ENCODE data around the gene TBC1D20. TPM values are rescaled to one million over a fixed set of nuclear protein-coding genes. Genes with fewer than 3 reads are reported as not detected.
"Not testable (repeated sequence)": the region's sequence is repeated elsewhere in the genome, so short reads cannot be mapped to it uniquely, and the experiment has no call there.

The TBC1D20 gene
- total RNA-seq, 4 donors from 2014 or later, result 38.1 to 43.6 (median 42.8) TPM

DNA sequence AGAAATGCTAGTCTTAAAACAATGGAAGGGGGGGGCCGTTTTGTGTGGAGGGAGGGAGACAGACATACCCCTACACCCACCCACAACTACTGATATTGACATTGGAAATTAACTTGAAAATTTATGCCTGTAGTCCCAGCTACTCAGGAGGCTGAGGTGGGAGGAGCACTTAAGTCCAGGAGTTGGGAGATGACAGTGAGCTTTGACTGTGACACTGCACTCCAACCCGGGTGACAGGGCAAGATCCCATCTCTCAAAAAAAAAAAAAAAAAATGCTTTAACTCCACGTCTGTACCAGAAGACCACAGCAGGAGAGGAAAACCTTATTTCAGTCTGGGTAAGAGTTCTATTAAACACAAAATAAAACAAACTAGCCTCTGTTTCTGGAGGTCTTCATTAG, 2.2 kb downstream of the TBC1D20 start:
- no peaks in the 10 kb centered on the region for H3K9me3 ChIP-seq
- TF ChIP-seq CTCF (IDR thresholded peaks at IDR 0.05) (no peak), POLR2A (IDR thresholded peaks at IDR 0.05) (no peak)
- H3K4me1 ChIP-seq, result peaks cover 0 to 34% (median 3%) of the 10 kb centered on the region in 4 donors
- no peaks in the 10 kb centered on the region for H3K27me3 ChIP-seq
- no peak overlapping the region for H3K27ac ChIP-seq
- no peaks in the 10 kb centered on the region for H3K36me3 ChIP-seq
- no peak overlapping the region for H3K4me3 ChIP-seq
- DNase-seq, result no peak

DNA sequence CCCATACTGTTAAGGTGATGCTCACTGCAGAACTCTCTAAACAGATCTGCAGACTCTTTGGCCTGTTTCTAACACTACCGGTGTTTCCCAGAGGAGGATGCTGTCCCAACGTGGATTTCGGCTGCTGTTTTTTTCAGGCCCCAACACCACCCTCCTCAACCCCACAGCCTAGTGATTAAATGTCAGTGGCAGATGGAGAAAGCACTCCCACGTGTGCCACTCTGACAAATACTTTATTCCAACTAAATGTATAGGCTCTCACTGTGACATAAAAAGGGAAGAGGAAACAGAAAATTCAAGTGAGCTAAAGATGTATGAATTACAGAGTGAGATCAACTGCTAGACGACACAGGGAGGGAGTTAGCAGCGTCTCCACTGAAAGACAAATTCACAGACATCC, 3.6 kb downstream of the TBC1D20 start:
- Histone ChIP-seq H3K4me1 (peaks cover 0 to 34% (median 3%) of the 10 kb centered on the region in 4 donors), H3K9me3 (no peaks in the 10 kb centered on the region), H3K36me3 (no peaks in the 10 kb centered on the region), H3K27me3 (no peaks in the 10 kb centered on the region), H3K27ac (no peak overlapping the region), H3K4me3 (no peak overlapping the region)
- DNase-seq, result no peak
- TF ChIP-seq POLR2A (IDR thresholded peaks at IDR 0.05), result no peak
- TF ChIP-seq CTCF (IDR thresholded peaks at IDR 0.05), result no peak

- Histone ChIP-seq H3K27ac (no peak overlapping the region), H3K9me3 (no peaks in the 10 kb centered on the region), H3K4me3 (no peak overlapping the region), H3K36me3 (no peaks in the 10 kb centered on the region), H3K4me1 (peaks cover 0 to 14% (median 0%) of the 10 kb centered on the region in 4 donors), H3K27me3 (no peaks in the 10 kb centered on the region)
- no peak for TF ChIP-seq POLR2A (IDR thresholded peaks at IDR 0.05)
- no peak for TF ChIP-seq CTCF (IDR thresholded peaks at IDR 0.05)
- no peak for DNase-seq
Measured at GRCh38 chr20:454951-455350, 7.4 kb downstream of the TBC1D20 start.

DNA sequence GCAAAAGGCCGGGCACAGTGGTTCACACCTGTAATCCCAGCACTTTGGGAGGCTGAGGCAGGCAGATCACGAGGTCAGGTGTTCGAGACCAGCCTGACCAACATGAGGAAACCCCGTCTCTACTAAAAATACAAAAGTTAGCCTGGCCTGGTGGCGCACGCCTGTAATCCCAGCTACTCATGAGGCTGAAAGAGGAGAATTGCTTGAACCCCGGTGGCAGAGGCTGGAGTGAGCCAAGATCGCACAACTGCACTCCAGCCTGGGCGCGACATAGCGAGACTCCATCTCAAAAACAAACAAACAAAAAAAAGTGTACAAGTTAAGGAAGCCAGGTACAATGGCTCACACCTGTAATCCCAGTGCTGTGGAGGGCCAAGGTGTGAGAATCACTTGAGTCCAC, 10.3 kb downstream of the TBC1D20 start:
- not testable (repeated sequence) for H3K27ac ChIP-seq, H3K36me3 ChIP-seq, H3K27me3 ChIP-seq, H3K4me3 ChIP-seq, H3K9me3 ChIP-seq, H3K4me1 ChIP-seq, DNase-seq

DNA sequence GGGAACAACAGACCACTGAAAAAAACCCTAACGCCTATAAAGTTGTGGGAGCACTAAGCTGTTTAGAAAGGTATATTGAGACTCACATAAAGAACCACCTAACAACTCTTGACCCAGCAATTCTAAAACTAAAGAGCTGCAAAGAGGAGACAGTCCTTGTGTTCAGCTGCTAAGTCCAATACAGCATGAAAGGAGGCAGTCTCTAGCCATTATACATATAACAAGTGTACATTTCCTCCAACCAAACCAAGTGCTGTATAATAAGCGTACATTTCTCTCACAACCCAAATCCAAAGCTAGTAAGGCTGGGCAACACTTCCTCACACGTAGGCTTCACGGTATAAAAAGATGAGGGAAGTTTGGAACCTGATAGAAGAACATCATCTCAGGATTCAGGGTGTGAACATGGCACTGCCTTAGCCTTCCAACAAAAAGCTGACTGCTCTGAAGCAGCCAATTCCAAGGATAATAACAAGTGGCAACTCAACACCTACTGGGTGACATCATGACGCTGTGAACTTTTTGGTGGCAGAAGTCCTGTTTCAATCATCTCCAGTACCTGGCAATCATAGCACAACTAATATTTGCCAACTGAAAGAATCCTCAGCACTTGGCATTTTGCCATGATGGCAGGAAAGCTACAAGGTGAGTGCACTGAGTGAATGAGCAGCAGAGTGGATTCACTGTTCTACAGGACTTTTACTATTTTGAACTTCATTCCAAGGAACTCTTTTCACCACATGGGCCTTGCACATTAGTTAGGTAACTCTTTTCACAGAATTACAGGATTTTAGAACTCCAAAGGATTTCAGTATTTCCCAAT, 16.6 kb downstream of the TBC1D20 start:
- no peak for DNase-seq
- Histone ChIP-seq H3K36me3 (peaks cover 0 to 64% (median 0%) of the 10 kb centered on the region in 3 donors), H3K27me3 (no peaks in the 10 kb centered on the region), H3K27ac (no peak overlapping the region), H3K4me1 (no peaks in the 10 kb centered on the region), H3K9me3 (no peaks in the 10 kb centered on the region), H3K4me3 (no peak overlapping the region)
- no peak for TF ChIP-seq POLR2A (IDR thresholded peaks at IDR 0.05)

GRCh38 chr20:444862-445426, 17.4 kb downstream of the TBC1D20 start:
- no peak overlapping the region for H3K4me3 ChIP-seq
- TF ChIP-seq POLR2A (IDR thresholded peaks at IDR 0.05) (no peak), CTCF (IDR thresholded peaks at IDR 0.05) (no peak)
- no peaks in the 10 kb centered on the region for H3K4me1 ChIP-seq
- peaks cover 0 to 72% (median 0%) of the 10 kb centered on the region in 3 donors for H3K36me3 ChIP-seq
- H3K27ac ChIP-seq, result no peak overlapping the region
- no peaks in the 10 kb centered on the region for H3K9me3 ChIP-seq
- DNase-seq, result no peak
- H3K27me3 ChIP-seq, result no peaks in the 10 kb centered on the region

Data from Peyer's patch (tissue), 4 donors.